ENCODE measurements around the gene ZNF547.
A peak's percentile ranks its signal among the peaks of the same experiment; 100 is the strongest.
"Not testable (repeated sequence)": the region's sequence is repeated elsewhere in the genome, so short reads cannot be mapped to it uniquely, and the experiment has no call there.

Gene ZNF547

DNA sequence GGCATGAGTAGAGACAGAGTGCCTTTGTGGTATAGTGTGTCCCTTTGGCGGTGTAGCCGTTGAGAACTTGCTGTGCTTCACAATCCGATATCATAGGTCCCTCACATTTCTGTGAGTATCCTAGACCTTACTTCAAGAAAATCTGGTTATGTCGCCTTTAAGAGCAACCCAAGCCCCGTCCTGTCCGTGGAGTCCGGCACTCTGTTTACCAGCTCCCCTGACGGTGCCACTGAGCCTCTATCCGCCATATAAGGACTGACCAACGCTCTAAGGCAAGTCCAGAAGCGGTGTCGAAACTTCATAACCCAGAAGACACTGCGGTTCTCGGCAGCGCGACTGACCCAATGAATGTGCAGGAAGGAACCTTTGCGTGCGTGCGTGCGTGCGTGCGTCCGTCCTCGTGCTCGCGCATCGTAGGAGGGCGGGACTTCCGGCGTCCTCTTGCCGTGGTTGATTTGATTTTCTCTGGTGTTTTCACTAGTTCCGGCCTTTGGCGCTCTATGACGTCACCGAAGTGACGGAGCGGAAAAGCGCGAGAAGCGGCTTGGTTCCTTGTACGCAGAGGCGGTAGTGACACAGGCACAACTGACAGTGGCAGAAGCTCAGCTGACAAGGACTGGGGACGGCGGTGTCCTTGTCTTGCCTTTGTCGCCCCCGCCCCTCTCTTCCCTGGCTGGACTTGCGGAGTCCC lies at the start of gene ZNF547, which contains the start of gene TRAPPC2B:
Gene ZNF547, plus strand, starts transcription at position 555 of the 691 bp plus-strand sequence. CDS start 5,005 bp downstream, outside the sequence.
Gene TRAPPC2B, plus strand, starts transcription at position 555 of the 691 bp plus-strand sequence. CDS start 1,283 bp downstream, outside the sequence.
- peak; percentile 96 for DNase-seq

- DNase-seq = no peak
Measured at GRCh38 chr19:57314146-57314545, 49.2 kb upstream of the ZNF547 start.

DNA sequence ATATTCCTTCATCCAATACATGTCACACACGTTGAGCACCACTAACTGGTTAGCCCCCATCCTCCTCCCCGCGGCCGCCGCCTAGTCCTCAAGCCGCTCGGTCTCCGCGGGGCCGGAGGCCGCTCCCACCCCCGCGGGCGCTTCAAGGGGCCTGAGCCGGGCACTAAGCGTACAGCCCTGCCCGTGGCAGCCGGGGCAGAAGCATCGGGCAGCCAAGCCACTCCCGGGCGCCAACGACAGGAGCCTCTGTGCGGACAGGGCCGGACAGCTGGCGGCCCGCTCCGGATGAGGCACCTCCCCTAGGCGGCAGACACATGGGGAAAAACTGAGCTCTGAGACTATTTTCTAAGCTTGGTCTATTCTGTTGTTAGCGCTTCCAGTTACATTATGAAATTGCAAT lies 45.8 kb upstream of the ZNF547 start:
- DNase-seq = no peak

- DNase-seq = no peak
Measured at GRCh38 chr19:57319869-57320179, 43.5 kb upstream of the ZNF547 start.

GRCh38 chr19:57320180-57321084 lies 42.9 kb upstream of the ZNF547 start, which contains the start of gene ZNF543:
Gene ZNF543 (plus strand): TSS chr19:57320472. CDS start chr19:57320854, 382 bp downstream.
- DNase-seq = peak; percentile 84

DNA sequence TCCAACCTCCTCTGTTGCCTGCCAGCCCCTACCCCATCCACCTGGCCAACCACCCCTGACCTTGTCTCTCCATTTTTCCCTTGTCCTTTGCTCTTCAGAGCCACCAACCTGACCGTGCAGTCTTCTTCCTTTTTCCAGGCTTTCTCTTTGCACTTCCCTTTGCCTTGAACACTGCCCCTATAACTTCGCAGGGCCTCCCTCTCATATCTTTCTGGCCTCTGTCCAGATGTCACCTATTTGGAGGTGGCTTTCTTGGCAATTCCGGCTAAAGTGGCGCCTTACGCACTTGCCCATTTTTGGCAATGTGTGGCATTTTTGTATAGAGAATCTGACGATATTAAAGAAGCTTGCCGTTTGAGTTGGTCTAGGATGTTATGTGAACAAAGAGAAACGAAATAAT lies 42.2 kb upstream of the ZNF547 start:
- DNase-seq = no peak

- DNase-seq = no peak
Measured at GRCh38 chr19:57321751-57322150, 41.6 kb upstream of the ZNF547 start.

- DNase-seq = no peak
Measured at GRCh38 chr19:57324992-57325391, 38.4 kb upstream of the ZNF547 start.

- no peak for DNase-seq
Measured at GRCh38 chr19:57327993-57328392, 35.4 kb upstream of the ZNF547 start.

DNA sequence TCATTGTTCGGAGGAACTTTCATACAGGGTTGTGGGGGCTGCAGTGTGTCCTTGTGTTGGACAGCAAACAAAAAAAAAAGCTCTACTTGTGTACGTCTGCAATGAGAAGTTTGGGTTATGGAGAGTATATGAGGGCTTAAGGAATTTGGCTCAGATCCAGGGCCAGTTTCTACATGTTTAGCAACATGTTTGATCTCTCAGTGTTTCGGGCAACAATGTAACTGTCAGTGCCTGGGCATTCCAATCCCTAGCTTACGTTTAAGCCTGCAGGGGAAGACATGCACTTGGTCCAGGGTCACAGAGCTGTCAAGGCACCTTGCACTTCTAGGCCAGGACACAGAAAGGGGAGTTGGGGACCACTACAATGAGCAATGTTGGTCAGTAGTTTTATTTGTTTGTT lies 29.2 kb upstream of the ZNF547 start:
- DNase-seq = no peak

- no peak for DNase-seq
Measured at GRCh38 chr19:57338877-57339276, 24.5 kb upstream of the ZNF547 start.

DNA sequence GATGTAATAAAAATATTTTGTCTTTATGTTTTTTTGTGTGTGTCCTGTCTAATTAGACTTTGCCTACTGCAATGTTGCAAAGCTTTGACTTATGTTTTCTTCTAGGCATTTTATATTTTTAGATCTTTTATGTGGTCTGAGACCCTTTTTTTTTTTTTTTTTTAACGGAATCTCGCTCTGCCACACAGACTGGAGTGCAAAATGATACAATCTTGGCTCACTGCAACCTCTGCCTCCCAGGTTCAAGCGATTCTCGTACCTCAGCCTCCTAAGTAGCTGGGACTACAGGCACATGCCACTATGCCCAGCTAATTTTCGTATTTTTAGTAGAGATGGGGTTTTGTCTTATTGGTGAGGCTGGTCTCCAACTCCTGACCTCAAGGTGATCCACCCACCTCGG lies 20.8 kb upstream of the ZNF547 start:
- DNase-seq = no peak

DNA sequence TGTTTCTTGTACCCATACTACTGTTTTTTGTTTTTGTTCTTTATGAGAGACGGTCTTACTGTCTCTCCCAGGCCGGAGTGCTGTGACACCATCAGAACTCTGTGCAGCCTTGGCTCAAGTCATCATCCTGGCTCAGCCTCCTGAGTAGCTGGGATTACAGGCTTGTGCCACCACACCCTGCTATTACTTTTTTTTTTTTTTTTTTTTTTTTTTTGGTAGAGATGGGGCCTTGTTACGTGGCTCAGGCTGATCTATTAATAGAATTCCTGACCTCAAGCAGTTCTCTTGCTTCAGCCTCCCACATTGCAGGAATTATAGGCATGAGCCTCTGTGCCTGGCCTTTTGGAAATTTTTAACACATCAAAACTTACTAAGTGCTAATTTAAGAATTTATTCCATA lies 15.2 kb upstream of the ZNF547 start:
- DNase-seq = no peak

- DNase-seq = peak; percentile 87
Measured at GRCh38 chr19:57350877-57351805, 12.2 kb upstream of the ZNF547 start, which contains the start of gene ZNF304. Gene ZNF304 (plus strand): TSS chr19:57351271. CDS start chr19:57351665, 394 bp downstream.

DNA sequence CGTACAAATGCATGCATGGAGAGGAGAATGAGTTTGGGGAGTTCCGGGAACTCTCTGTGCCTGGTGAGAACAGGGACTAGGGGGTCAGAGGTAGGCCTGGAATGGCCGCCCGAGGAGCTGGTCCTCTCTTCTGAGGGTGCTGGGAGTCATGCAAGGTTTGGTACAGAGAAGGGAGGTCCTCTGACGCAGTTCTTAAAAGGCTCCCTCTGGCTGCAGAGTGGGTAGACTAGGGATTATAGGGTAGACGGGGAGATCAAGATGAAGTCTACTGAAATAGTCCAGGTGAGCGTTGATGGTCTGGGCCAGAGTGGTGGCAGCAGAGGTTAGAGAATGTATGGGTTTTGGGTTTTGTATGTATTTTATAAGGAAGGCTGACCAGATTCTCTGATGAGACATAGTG lies 11.5 kb upstream of the ZNF547 start:
- DNase-seq = no peak

- DNase-seq = no peak
Measured at GRCh38 chr19:57355916-57356315, 7.4 kb upstream of the ZNF547 start.

DNA sequence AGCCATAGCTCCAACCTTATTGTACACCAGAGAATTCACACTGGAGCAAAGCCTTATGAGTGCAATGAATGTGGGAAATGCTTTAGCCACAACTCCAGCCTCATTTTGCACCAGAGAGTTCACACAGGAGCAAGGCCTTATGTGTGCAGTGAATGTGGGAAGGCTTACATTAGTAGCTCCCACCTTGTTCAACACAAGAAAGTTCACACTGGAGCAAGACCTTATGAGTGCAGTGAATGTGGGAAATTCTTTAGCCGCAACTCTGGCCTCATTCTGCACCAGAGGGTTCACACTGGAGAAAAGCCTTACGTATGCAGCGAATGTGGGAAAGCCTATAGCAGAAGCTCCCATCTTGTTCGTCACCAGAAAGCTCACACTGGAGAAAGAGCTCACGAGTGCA lies 5.9 kb upstream of the ZNF547 start:
- DNase-seq = no peak

- DNase-seq = no peak
Measured at GRCh38 chr19:57359300-57359699, 4.1 kb upstream of the ZNF547 start.

- no peak for DNase-seq
Measured at GRCh38 chr19:57362419-57362818, 932 bp upstream of the ZNF547 start.

- no peak for DNase-seq
Measured at GRCh38 chr19:57363688-57364181, 384 bp downstream of the ZNF547 start.

DNA sequence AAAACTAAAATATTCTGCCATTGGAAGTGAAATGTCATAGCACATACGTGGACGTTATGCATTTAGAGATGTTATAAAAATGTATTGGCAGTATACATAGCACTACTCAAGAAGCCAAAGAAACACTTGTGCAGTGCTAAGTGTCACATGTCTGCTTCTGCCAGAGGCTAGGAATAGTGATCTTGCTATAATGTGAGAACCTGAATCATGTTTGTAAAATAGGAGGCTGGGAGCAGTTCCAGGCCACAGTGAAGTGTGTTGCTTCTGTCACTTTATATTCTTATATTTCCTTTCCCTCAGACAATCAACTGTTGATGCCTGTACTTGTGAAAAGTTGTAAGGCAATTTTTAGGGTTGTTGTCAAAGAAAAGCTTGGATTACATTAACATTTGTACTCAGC lies 3.4 kb downstream of the ZNF547 start:
- no peak for DNase-seq

- no peak for DNase-seq
Measured at GRCh38 chr19:57374179-57374578, 10.8 kb downstream of the ZNF547 start.

- not testable (repeated sequence) for DNase-seq
Measured at GRCh38 chr19:57374647-57375046, 11.3 kb downstream of the ZNF547 start.
